Smooth muscle cell (in vitro differentiated cells): ENCODE results near the gene ENSA. TPM values are rescaled to one million over a fixed set of nuclear protein-coding genes. Genes with fewer than 3 reads are reported as not detected.
A peak's percentile ranks its signal among the peaks of the same experiment; 100 is the strongest.
"Not testable (repeated sequence)": the region's sequence is repeated elsewhere in the genome, so short reads cannot be mapped to it uniquely, and the experiment has no call there.

ENCODE experiments used
- DNase-seq: peaks from one replicate; lab custom pipeline; 2025; ENCODE audit not compliant: unreplicated experiment; lab: John Stamatoyannopoulos, UW
- H2AFZ ChIP-seq: fragments of 200-600 bp; sonication (generic); 2 replicates; pipeline ENCODE4 v1.6.0; 2016; ENCODE audit warnings: antibody characterized with exemption, low read depth, mild to moderate bottlenecking
- H3F3A ChIP-seq: fragments of 200-600 bp; sonication (generic); 2 replicates; pipeline ENCODE4 v1.6.0; 2017; ENCODE audit warnings: antibody characterized with exemption, low read depth
- H3K27ac ChIP-seq: fragments of 200-600 bp; sonication (generic); 2 replicates; pipeline ENCODE4 v1.5.1; 2016; ENCODE audit warnings: low read depth, mild to moderate bottlenecking
- H3K27me3 ChIP-seq: fragments of 200-600 bp; sonication (generic); 2 replicates; pipeline ENCODE4 v1.6.1; 2016; ENCODE audit warnings: low read depth, mild to moderate bottlenecking
- H3K36me3 ChIP-seq: fragments of 200-600 bp; sonication (generic); 2 replicates; pipeline ENCODE4 v1.5.1; 2016; ENCODE audit warnings: low read depth
- H3K4me1 ChIP-seq: fragments of 200-600 bp; sonication (generic); 2 replicates; pipeline ENCODE4 v1.5.1; 2016; ENCODE audit warnings: low read depth
- H3K4me2 ChIP-seq: fragments of 200-600 bp; sonication (generic); 2 replicates; pipeline ENCODE4 v1.6.0; 2016; ENCODE audit warnings: mild to moderate bottlenecking
- H3K4me3 ChIP-seq: fragments of 200-600 bp; sonication (generic); 2 replicates; pipeline ENCODE4 v1.5.1; 2016; ENCODE audit warnings: mild to moderate bottlenecking
- H3K79me2 ChIP-seq: fragments of 200-600 bp; sonication (generic); 2 replicates; pipeline ENCODE4 v1.6.0; 2016; ENCODE audit warnings: low read depth, mild to moderate bottlenecking
- H3K9ac ChIP-seq: fragments of 200-600 bp; sonication (generic); 2 replicates; pipeline ENCODE4 v1.6.0; 2016; ENCODE audit warnings: low read depth
- H3K9me3 ChIP-seq: fragments of 200-600 bp; sonication (generic); replicated peaks from 2 replicates; pipeline ENCODE4 v1.5.1; 2016; ENCODE audit warnings: low read depth
- H4K20me1 ChIP-seq: fragments of 200-600 bp; sonication (generic); 2 replicates; pipeline ENCODE4 v1.6.0; 2016; ENCODE audit warnings: low read depth
- WGBS: methylation state at CpG from one replicate; pipeline ENCODE4 v1.1.7; 2016; ENCODE audit warnings: low lambda C conversion rate; 5-methylcytosine and 5-hydroxymethylcytosine counted together
- polyA plus RNA-seq: library from polyadenylated mRNA; unstranded; fragments of >200 nt; fragmentation: Nextera tagmentation; extraction: Ambion mirVana; gene quantifications from 2 replicates; pipeline ENCODE4 v1.2.1, GENCODE V29; 2016
- total RNA-seq: library from RNA; depleted of rRNA; stranded (reverse); fragments of >200 nt; gene quantifications from 2 replicates; pipeline ENCODE4 v1.2.3, GENCODE V29; 2014
- TF ChIP-seq, protein P1 (sequence below): fragments of 200-600 bp; sonication (generic); IDR thresholded peaks from 2 replicates; pipeline ENCODE4 v1.5.1; 2017; ENCODE audit warnings: borderline replicate concordance, mild to moderate bottlenecking, antibody characterized with exemption; ENCODE audit not compliant: insufficient read depth, poor library complexity, severe bottlenecking

ENSA gene
- total and polyA plus RNA-seq, 2 experiments from 2014 or later: 31.3 to 63.5 TPM

- Histone ChIP-seq H3K36me3 (no peaks in the 10 kb centered on the region), H2AFZ (no peak overlapping the region), H3K4me1 (peaks cover 22% of the 10 kb centered on the region), H3K9me3 (no peaks in the 10 kb centered on the region), H3K27me3 (no peaks in the 10 kb centered on the region), H3K9ac (no peak overlapping the region), H3K4me3 (no peak overlapping the region), H3K27ac (peak overlapping the region; percentile 94), H3F3A (peaks cover 17% of the 10 kb centered on the region), H3K4me2 (no peak overlapping the region), H3K79me2 (peaks cover 18% of the 10 kb centered on the region), H4K20me1 (no peaks in the 10 kb centered on the region)
- WGBS: 98% methylated on average over 7 of the region's 7 CpGs
- TF ChIP-seq, protein P1, sequence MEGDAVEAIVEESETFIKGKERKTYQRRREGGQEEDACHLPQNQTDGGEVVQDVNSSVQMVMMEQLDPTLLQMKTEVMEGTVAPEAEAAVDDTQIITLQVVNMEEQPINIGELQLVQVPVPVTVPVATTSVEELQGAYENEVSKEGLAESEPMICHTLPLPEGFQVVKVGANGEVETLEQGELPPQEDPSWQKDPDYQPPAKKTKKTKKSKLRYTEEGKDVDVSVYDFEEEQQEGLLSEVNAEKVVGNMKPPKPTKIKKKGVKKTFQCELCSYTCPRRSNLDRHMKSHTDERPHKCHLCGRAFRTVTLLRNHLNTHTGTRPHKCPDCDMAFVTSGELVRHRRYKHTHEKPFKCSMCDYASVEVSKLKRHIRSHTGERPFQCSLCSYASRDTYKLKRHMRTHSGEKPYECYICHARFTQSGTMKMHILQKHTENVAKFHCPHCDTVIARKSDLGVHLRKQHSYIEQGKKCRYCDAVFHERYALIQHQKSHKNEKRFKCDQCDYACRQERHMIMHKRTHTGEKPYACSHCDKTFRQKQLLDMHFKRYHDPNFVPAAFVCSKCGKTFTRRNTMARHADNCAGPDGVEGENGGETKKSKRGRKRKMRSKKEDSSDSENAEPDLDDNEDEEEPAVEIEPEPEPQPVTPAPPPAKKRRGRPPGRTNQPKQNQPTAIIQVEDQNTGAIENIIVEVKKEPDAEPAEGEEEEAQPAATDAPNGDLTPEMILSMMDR: no peak
- no peak for DNase-seq
Measured at GRCh38 chr1:150606463-150607142, 22.8 kb downstream of the ENSA start.

DNA sequence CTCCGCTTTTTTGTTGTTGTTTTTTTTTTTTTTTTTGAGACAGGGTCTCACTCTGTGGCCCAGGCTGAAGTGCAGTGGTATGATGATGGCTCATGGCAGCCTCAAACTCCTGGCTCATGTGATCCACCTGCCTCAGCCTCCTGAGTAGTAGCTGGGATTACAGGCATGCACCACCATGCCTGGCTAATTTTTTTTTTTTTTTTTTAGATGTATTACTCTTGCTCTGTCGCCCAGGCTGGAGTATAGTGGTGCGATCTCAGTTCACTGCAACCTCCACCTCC is 24.0 kb downstream of the ENSA start:
- H3F3A ChIP-seq: peaks cover 17% of the 10 kb centered on the region
- not testable (repeated sequence) for H3K4me2 ChIP-seq, H3K36me3 ChIP-seq, H2AFZ ChIP-seq, DNase-seq, H4K20me1 ChIP-seq, H3K9me3 ChIP-seq, H3K4me3 ChIP-seq, H3K27me3 ChIP-seq
- peak overlapping the region; percentile 55 for H3K9ac ChIP-seq
- H3K79me2 ChIP-seq: peaks cover 13% of the 10 kb centered on the region
- H3K4me1 ChIP-seq: peaks cover 22% of the 10 kb centered on the region
- peak overlapping the region; percentile 94 for H3K27ac ChIP-seq
- 93% methylated on average over 3 of the region's 3 CpGs for WGBS

GRCh38 chr1:150604226-150604588 is 25.2 kb downstream of the ENSA start:
- Histone ChIP-seq H3K36me3 (no peaks in the 10 kb centered on the region), H3K9me3 (no peaks in the 10 kb centered on the region), H3K4me2 (peak overlapping the region; percentile 41), H3K79me2 (peaks cover 9% of the 10 kb centered on the region), H3K4me1 (peaks cover 15% of the 10 kb centered on the region), H3F3A (peaks cover 14% of the 10 kb centered on the region), H3K27me3 (no peaks in the 10 kb centered on the region), H3K9ac (peak overlapping the region; percentile 52), H2AFZ (no peak overlapping the region), H3K27ac (peak overlapping the region; percentile 94), H3K4me3 (no peak overlapping the region), H4K20me1 (no peaks in the 10 kb centered on the region)
- 71% methylated on average over 2 of the region's 2 CpGs for WGBS
- TF ChIP-seq, protein P1: no peak
- DNase-seq: no peak

DNA sequence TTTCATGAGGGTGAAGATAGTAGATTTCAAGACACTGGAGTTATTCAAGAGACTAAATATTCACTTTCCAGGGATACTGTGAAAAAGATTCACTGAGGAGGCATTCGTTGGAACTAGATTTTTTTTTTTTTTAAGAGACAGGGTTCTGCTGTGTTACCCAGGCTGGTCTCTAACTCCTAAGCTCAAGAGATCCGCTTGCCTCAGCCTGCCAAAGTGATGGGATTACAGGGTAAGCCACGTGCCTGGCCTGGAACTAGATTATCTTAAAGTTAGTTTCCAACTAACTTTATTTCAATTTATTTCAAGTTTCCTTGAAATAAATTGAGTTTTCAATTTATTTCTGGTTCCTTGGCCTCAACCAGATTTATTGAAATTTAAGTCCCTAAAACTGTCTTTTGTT is 25.7 kb downstream of the ENSA start:
- Histone ChIP-seq H3F3A (peaks cover 14% of the 10 kb centered on the region), H3K27me3 (no peaks in the 10 kb centered on the region), H4K20me1 (no peaks in the 10 kb centered on the region), H3K4me1 (peaks cover 15% of the 10 kb centered on the region), H3K27ac (peak overlapping the region; percentile 94), H3K4me3 (no peak overlapping the region), H3K9ac (peak overlapping the region; percentile 52), H2AFZ (no peak overlapping the region), H3K36me3 (no peaks in the 10 kb centered on the region), H3K4me2 (peak overlapping the region; percentile 41), H3K9me3 (no peaks in the 10 kb centered on the region), H3K79me2 (peaks cover 9% of the 10 kb centered on the region)
- TF ChIP-seq, protein P1: no peak
- WGBS: 12% methylated on average over 3 of the region's 3 CpGs
- no peak for DNase-seq

GRCh38 chr1:150602372-150602771 is 27.0 kb downstream of the ENSA start:
- not testable (repeated sequence) for H3K4me3 ChIP-seq, H4K20me1 ChIP-seq, H2AFZ ChIP-seq, H3K79me2 ChIP-seq, H3K9ac ChIP-seq, H3K36me3 ChIP-seq, H3K9me3 ChIP-seq, DNase-seq, H3K4me2 ChIP-seq, H3K27me3 ChIP-seq, H3K27ac ChIP-seq
- 95% methylated on average over 12 of the region's 12 CpGs for WGBS
- H3F3A ChIP-seq: peaks cover 14% of the 10 kb centered on the region
- peaks cover 15% of the 10 kb centered on the region for H3K4me1 ChIP-seq
